K562 (cell line): ENCODE results near the gene ALS2. TPM values are rescaled to one million over a fixed set of nuclear protein-coding genes. Genes with fewer than 3 reads are reported as not detected.

Experiments used
- ATAC-seq: fragments of 200-7000 bp; cut with Tn5 transposase; 3 replicates; pipeline ENCODE4 v1.9.1; 2020; ENCODE audit warnings: moderate library complexity
- BruUV-seq: library from RNA; stranded (reverse); fragments of 400-500 nt; replicated peaks from 2 replicates; lab custom pipeline; 2021; lab: Mats Ljungman, UMichigan
- CTCF ChIA-PET: fragments of 300-600 bp; formaldehyde crosslinking; extraction: SDS; loops from one replicate; lab custom pipeline; 2021; ENCODE audit warnings: low intra/inter-chr PET ratio; lab: Yijun Ruan, JAX
- POLR2A ChIA-PET: fragments of 300-600, 350-650 bp; sonication (Branson Sonifier 250); formaldehyde crosslinking; extraction: SDS; loops from one replicate; lab custom pipeline; 2021; ENCODE audit warnings: antibody characterized with exemption, inconsistent platforms; lab: Yijun Ruan, JAX
- DNase-seq, 4 experiments: peaks; one replicate each; pipeline versions ENCODE4 v3.0.0 to v3.0.0-alpha.2; 2011 to 2018; ENCODE audit warnings: low spot score in 3 of 4, mixed read lengths in 3 of 4; ENCODE audit errors: extremely low read depth in 1 of 4
- FAIRE-seq: peaks from 2 replicates; lab custom pipeline; 2011; peaks lifted over from hg19 to GRCh38; lab: Jason Lieb, UNC
- H2AFZ ChIP-seq: 2 replicates; pipeline ENCODE4 v1.6.0; 2011; ENCODE audit warnings: low read depth, low read length, control low read depth, inconsistent platforms
- H3K27ac ChIP-seq: fragments of 200-600 bp; 3 replicates; pipeline ENCODE4 v1.8.0; 2011; ENCODE audit warnings: low read depth, mild to moderate bottlenecking, control low read depth, inconsistent platforms, low read length, moderate library complexity, mixed read lengths; ENCODE audit errors: extremely low read depth
- H3K27me3 ChIP-seq, 2 experiments: fragments of 300-600 bp in 1 of 2; 2 replicates in 1 of 2; 3 replicates in 1 of 2; pipeline versions ENCODE4 v1.6.0 to v1.8.0; 2011; ENCODE audit warnings: inconsistent platforms in 2 of 2, low read length in 2 of 2, mild to moderate bottlenecking in 1 of 2, mixed read lengths in 1 of 2, moderate library complexity in 1 of 2; ENCODE audit not compliant: control insufficient read depth in 2 of 2, insufficient read depth in 2 of 2
- H3K36me3 ChIP-seq: fragments of 300-600 bp; 3 replicates; pipeline ENCODE4 v1.8.0; 2011; ENCODE audit warnings: mild to moderate bottlenecking, low read length, inconsistent platforms; ENCODE audit not compliant: control insufficient read depth, insufficient read depth
- H3K4me1 ChIP-seq, 2 experiments: fragments of 200-600 bp in 1 of 2; replicated peaks in 1 of 2; 2 replicates in 1 of 2; 3 replicates in 1 of 2; pipeline versions ENCODE4 v1.5.1 to v1.8.0; 2011; ENCODE audit warnings: inconsistent platforms in 2 of 2, low read length in 2 of 2, mild to moderate bottlenecking in 1 of 2, mixed read lengths in 1 of 2, moderate library complexity in 1 of 2; ENCODE audit not compliant: control insufficient read depth in 2 of 2, insufficient read depth in 2 of 2
- H3K4me2 ChIP-seq: 2 replicates; pipeline ENCODE4 v1.6.1; 2011; ENCODE audit warnings: low read length, control low read depth, inconsistent platforms, mixed read lengths; ENCODE audit not compliant: insufficient read depth
- H3K4me3 ChIP-seq: fragments of 200-600 bp; sonication (generic), shearing (Covaris generic); 2 replicates; pipeline ENCODE4 v1.5.1; 2016; ENCODE audit warnings: control low read depth, inconsistent platforms
- H3K79me2 ChIP-seq: fragments of 200-600 bp; 3 replicates; pipeline ENCODE4 v1.8.0; 2011; ENCODE audit warnings: low read length, inconsistent platforms; ENCODE audit not compliant: control insufficient read depth, insufficient read depth
- H3K9ac ChIP-seq, 2 experiments: 2 replicates each; pipeline versions ENCODE4 v1.6.0 to v1.6.1; 2011; ENCODE audit warnings: low read depth in 2 of 2, low read length in 2 of 2, control low read depth in 1 of 2, inconsistent platforms in 1 of 2, mild to moderate bottlenecking in 1 of 2, mixed read lengths in 1 of 2; ENCODE audit not compliant: insufficient read depth in 1 of 2
- H3K9me1 ChIP-seq: one replicate; pipeline ENCODE4 v1.6.0; 2011; ENCODE audit warnings: inconsistent platforms, mild to moderate bottlenecking, low read length, moderate library complexity; ENCODE audit not compliant: control insufficient read depth, insufficient read depth
- H3K9me3 ChIP-seq: replicated peaks from 2 replicates; pipeline ENCODE4 v1.5.1; 2011; ENCODE audit warnings: low read depth, low read length, inconsistent platforms; ENCODE audit not compliant: control insufficient read depth, insufficient read depth
- H4K20me1 ChIP-seq: replicated peaks from 2 replicates; pipeline ENCODE4 v1.6.1; 2011; ENCODE audit warnings: low read length, inconsistent platforms, mixed read lengths; ENCODE audit not compliant: control insufficient read depth, insufficient read depth
- CBFA2T3 ChIP-seq: fragments of 450-650 bp; IDR thresholded peaks from 2 replicates; pipeline ENCODE4 v1.6.1; 2017
- CBX2 ChIP-seq: fragments of 200-600 bp; sonication (generic); IDR thresholded peaks from one replicate; pipeline ENCODE4 v1.6.1; 2012; ENCODE audit warnings: mild to moderate bottlenecking, low read length, inconsistent platforms; ENCODE audit not compliant: insufficient read depth, poor library complexity, severe bottlenecking
- PBX2 ChIP-seq, 2 experiments: IDR thresholded peaks in 1 of 2; conservative IDR thresholded peaks in 1 of 2; 2 replicates each; pipeline ENCODE4 v1.6.1; 2016; ENCODE audit warnings: low read depth in 2 of 2, mild to moderate bottlenecking in 1 of 2, missing compliant biosample characterization in 1 of 2, missing genetic modification characterization in 1 of 2, moderate library complexity in 1 of 2
- ZBTB9 ChIP-seq: fragments of 450-650 bp; formaldehyde crosslinking; IDR thresholded peaks from 2 replicates; pipeline ENCODE4 v1.4.0; 2020; ENCODE audit warnings: mild to moderate bottlenecking, moderate library complexity
- ZNF347 ChIP-seq: fragments of 450-650 bp; formaldehyde crosslinking; IDR thresholded peaks from 2 replicates; pipeline ENCODE4 v1.4.0; 2020; ENCODE audit warnings: low read depth, mild to moderate bottlenecking, moderate library complexity
- WGBS: fragments of 100-300 bp; shearing (Covaris generic); methylation state at CpG from one replicate; pipeline ENCODE4 v1.1.6; 2016; ENCODE audit warnings: low coverage, mixed read lengths; ENCODE audit not compliant: insufficient coverage; ENCODE audit errors: missing lambda C conversion rate; 5-methylcytosine and 5-hydroxymethylcytosine counted together
- in situ Hi-C: fragments of 300-500 bp; cut with MboI; formaldehyde crosslinking; loops from 4 replicates; pipeline ENCODE4 v1.15.0; 2018; ENCODE audit warnings: inconsistent platforms, mixed read lengths
- intact Hi-C: fragments of 100-400 bp; cut with micrococcal nuclease; formaldehyde crosslinking; loops from 2 replicates; pipeline ENCODE4 v1.14.2; 2022
- polyA plus RNA-seq, 8 experiments: library from polyadenylated mRNA; depleted of rRNA in 4 of 8; stranded (reverse) in 5 of 8; unstranded in 3 of 8; fragments of >200 nt; fragmentation: Nextera tagmentation in 2 of 8; fragmentation: Illumina TruSeq in 1 of 8; extraction: Ambion mirVana in 2 of 8; extraction: Trizol in 1 of 8; gene quantifications; 2 replicates each; pipeline versions ENCODE4 v1.2.1 to v1.2.3, GENCODE V29; 2011 to 2014; ENCODE audit warnings: inconsistent platforms in 1 of 8, missing spikeins in 1 of 8
- total RNA-seq, 7 experiments: library from RNA; depleted of rRNA in 6 of 7; stranded (reverse); fragments of >200 nt in 6 of 7; fragmentation: Illumina TruSeq in 2 of 7; extraction: Trizol in 2 of 7; gene quantifications; 2 replicates each; pipeline versions ENCODE4 v1.2.1 to v1.2.3, GENCODE V29; 2011 to 2021; ENCODE audit warnings: low replicate concordance in 1 of 7

ALS2 gene
- total and polyA plus RNA-seq, 9 of the 15 experiments (the other 6 are each of a cell fraction or from before 2014, with no cell fraction given): 5.2 to 17.7 (median 11.6) TPM

- Histone ChIP-seq H3K4me3 (no peak overlapping the region), H3K79me2 (no peaks in the 10 kb centered on the region), H3K27ac (no peak overlapping the region), H3K4me1 (no peaks in the 10 kb centered on the region; a peak in 1 of 5 replicates), H3K9me3 (no peaks in the 10 kb centered on the region), H2AFZ (no peak overlapping the region), H3K9ac (no peak overlapping the region), H3K4me2 (no peak overlapping the region), H3K9me1 (no peaks in the 10 kb centered on the region), H3K36me3 (no peaks in the 10 kb centered on the region), H4K20me1 (no peaks in the 10 kb centered on the region)
- CTCF ChIA-PET: interaction anchor here (0.7 kb wide), 1 partner anchor 8 kb away, joined by 3 read pairs; no protein-coding TSS in a partner anchor
- POLR2A ChIA-PET: interaction anchor here (1.0 kb wide), 1 partner anchor 26 kb away, joined by 3 read pairs; no protein-coding TSS in a partner anchor
- 40% methylated on average over 4 of the region's 4 CpGs for WGBS
- ATAC-seq (no peak), FAIRE-seq (no peak), DNase-seq (no peak)
- intact Hi-C loops: no loop called here
- no TSS peak for BruUV-seq
- TF ChIP-seq ZBTB9: no peak
- TF ChIP-seq CBX2: peak; percentile 73
- TF ChIP-seq, all 486 proteins: peak for 1
- in situ Hi-C loops: no loop called here
- peaks cover 2 to 5% of the 10 kb centered on the region in 2 experiments; a peak in 1 of 5 replicates for H3K27me3 ChIP-seq
Measured at GRCh38 chr2:201809633-201810032, 28.9 kb upstream of the ALS2 start.

GRCh38 chr2:201808027-201808426 is 27.3 kb upstream of the ALS2 start:
- ATAC-seq: no peak
- Histone ChIP-seq H3K27ac (no peak overlapping the region), H3K9me3 (no peaks in the 10 kb centered on the region), H4K20me1 (no peaks in the 10 kb centered on the region), H3K9ac (no peak overlapping the region), H3K27me3 (peaks cover 2 to 5% of the 10 kb centered on the region in 2 experiments; a peak in 1 of 5 replicates), H3K4me3 (no peak overlapping the region), H2AFZ (no peak overlapping the region), H3K36me3 (no peaks in the 10 kb centered on the region), H3K4me1 (no peaks in the 10 kb centered on the region; a peak in 1 of 5 replicates), H3K4me2 (no peak overlapping the region), H3K9me1 (no peaks in the 10 kb centered on the region), H3K79me2 (no peaks in the 10 kb centered on the region)
- ChIA-PET POLR2A (no interaction called here), CTCF (no interaction called here)
- no peak for FAIRE-seq
- TF ChIP-seq PBX2 (CRISPR knock-in tag; IDR thresholded peaks at IDR 0.05; ENCODE audit: low read depth) (no peak), PBX2 (tag; conservative IDR thresholded peaks at IDR 0.05; ENCODE audit: low read depth) (no peak), CBFA2T3 (peak; percentile 7; the same call in 1 of the 2 replicates), ZNF347 (CRISPR knock-in tag) (no peak)
- DNase-seq: no peak
- intact Hi-C loops (no loop called here), in situ Hi-C loops (no loop called here)
- 6% methylated on average over 2 of the region's 2 CpGs for WGBS
- no TSS peak for BruUV-seq
